HCT116 (cell line): ENCODE results near the gene GOLT1A.

Experiments
- CEBPB ChIP-seq: IDR thresholded peaks from 2 replicates; pipeline ENCODE4 v1.6.1; 2012; ENCODE audit warnings: low read depth
- CTCF ChIP-seq, 3 experiments: fragments of 200-600 bp in 1 of 3; sonication (generic) in 1 of 3; IDR thresholded peaks in 2 of 3; conservative IDR thresholded peaks in 1 of 3; 2 replicates each; pipeline ENCODE4 v1.5.1; 2012 to 2017; ENCODE audit warnings: low read depth in 2 of 3, low read length in 2 of 3, antibody characterized with exemption in 1 of 3, borderline replicate concordance in 1 of 3, control low read depth in 1 of 3, mild to moderate bottlenecking in 1 of 3, mixed read lengths in 1 of 3, mixed run types in 1 of 3, moderate library complexity in 1 of 3; ENCODE audit not compliant: insufficient read depth in 1 of 3
- JUND ChIP-seq: IDR thresholded peaks from 2 replicates; pipeline ENCODE4 v1.6.1; 2012
- POLR2A ChIP-seq: IDR thresholded peaks from 2 replicates; pipeline ENCODE4 v1.7.0; 2011; ENCODE audit warnings: borderline replicate concordance; ENCODE audit not compliant: insufficient read depth, insufficient read length; ENCODE audit errors: extremely low read depth
- REST ChIP-seq: IDR thresholded peaks from 2 replicates; pipeline ENCODE4 v1.6.1; 2012; ENCODE audit warnings: low read depth
- SIN3A ChIP-seq: IDR thresholded peaks from 2 replicates; pipeline ENCODE4 v1.6.1; 2012; ENCODE audit warnings: low read depth
- SP1 ChIP-seq: IDR thresholded peaks from 2 replicates; pipeline ENCODE4 v1.6.1; 2012; ENCODE audit warnings: low read depth
- YY1 ChIP-seq: IDR thresholded peaks from 2 replicates; pipeline ENCODE4 v1.6.1; 2011; ENCODE audit warnings: low read length, low read depth, moderate library complexity, mild to moderate bottlenecking; ENCODE audit not compliant: insufficient replicate concordance; ENCODE audit errors: extremely low read depth
- TF ChIP-seq, protein P1 (sequence below): IDR thresholded peaks from 2 replicates; pipeline ENCODE4 v1.6.1; 2012

DNA sequence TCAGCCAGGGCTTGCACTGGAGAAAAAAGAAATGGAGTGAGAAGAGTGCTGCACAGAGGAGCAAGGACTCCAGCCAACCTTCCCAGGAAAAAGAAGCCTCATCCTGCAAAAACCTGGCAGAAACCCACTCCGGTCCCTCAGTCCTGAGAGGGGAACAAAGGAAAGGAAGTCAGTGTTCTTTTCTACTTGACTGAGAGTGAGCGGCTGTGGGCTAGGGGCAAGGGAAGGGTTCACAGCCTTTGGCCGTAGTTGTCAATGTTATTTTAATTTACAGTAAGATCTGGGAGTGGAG lies 8.9 kb upstream of the GOLT1A start:
- no peak for TF ChIP-seq CEBPB
- TF ChIP-seq POLR2A, result no peak
- TF ChIP-seq REST, result no peak
- no peak for TF ChIP-seq CTCF (IDR thresholded peaks at IDR 0.05 in 2 of 3, conservative IDR thresholded peaks at IDR 0.05 in 1 of 3; ENCODE audit: borderline replicate concordance in 1 of 3, insufficient read depth in 1 of 3, low read depth in 2 of 3, low read length in 2 of 3)
- TF ChIP-seq, protein P1, sequence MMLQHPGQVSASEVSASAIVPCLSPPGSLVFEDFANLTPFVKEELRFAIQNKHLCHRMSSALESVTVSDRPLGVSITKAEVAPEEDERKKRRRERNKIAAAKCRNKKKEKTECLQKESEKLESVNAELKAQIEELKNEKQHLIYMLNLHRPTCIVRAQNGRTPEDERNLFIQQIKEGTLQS, result no peak
- TF ChIP-seq JUND, result no peak
- TF ChIP-seq YY1, result no peak
- TF ChIP-seq SIN3A, result no peak
- TF ChIP-seq SP1, result no peak
